Muscle layer of duodenum (tissue), 2 donors: ENCODE results near the gene STAP1.
"Not testable (repeated sequence)": the region's sequence is repeated elsewhere in the genome, so short reads cannot be mapped to it uniquely, and the experiment has no call there.

Experiments
- H3K27ac ChIP-seq: one replicate; pipeline ENCODE4 v1.7.0; 2013; ENCODE audit warnings: mild to moderate bottlenecking, low read length
- H3K27me3 ChIP-seq: one replicate; pipeline ENCODE4 v1.7.0; 2013; ENCODE audit warnings: low read depth, mild to moderate bottlenecking, control low read depth, low read length
- H3K36me3 ChIP-seq, 2 donors: one replicate each; pipeline ENCODE4 v1.7.0; 2013; ENCODE audit warnings: low read length in 2 of 2, control low read depth in 1 of 2, mild to moderate bottlenecking in 1 of 2; ENCODE audit not compliant: insufficient read depth in 2 of 2, control insufficient read depth in 1 of 2
- H3K4me1 ChIP-seq, 2 donors: one replicate each; pipeline ENCODE4 v1.7.0; 2013; ENCODE audit warnings: low read length in 2 of 2, mild to moderate bottlenecking in 2 of 2, control low read depth in 1 of 2, moderate library complexity in 1 of 2; ENCODE audit not compliant: insufficient read depth in 2 of 2, control insufficient read depth in 1 of 2
- H3K4me3 ChIP-seq, 2 donors: one replicate each; pipeline ENCODE4 v1.7.0; 2013; ENCODE audit warnings: low read length in 2 of 2, low read depth in 1 of 2, mild to moderate bottlenecking in 1 of 2
- H3K9me3 ChIP-seq, 2 donors: one replicate each; pipeline ENCODE4 v1.7.0; 2013; ENCODE audit warnings: low read length in 2 of 2, control low read depth in 1 of 2, mild to moderate bottlenecking in 1 of 2; ENCODE audit not compliant: control insufficient read depth in 1 of 2
- donor health status: healthy.

STAP1 gene

GRCh38 chr4:67558493-67558892 lies at the start of gene STAP1:
Gene STAP1, plus strand, starts transcription at chr4:67558727. Its CDS starts 83 bp downstream, at chr4:67558810.
- Histone ChIP-seq H3K9me3 (no peaks in the 10 kb centered on the region), H3K27ac (no peak within 1 kb of the TSS), H3K4me1 (no peaks in the 10 kb centered on the region), H3K4me3 (peak within 1 kb of the TSS in 1 of 2 donors; percentile 8), H3K27me3 (no peaks in the 10 kb centered on the region), H3K36me3 (no peaks in the 10 kb centered on the region)

GRCh38 chr4:67512501-67512900 lies 46.0 kb upstream of the STAP1 start:
- Histone ChIP-seq H3K36me3 (peaks cover 31 to 37% of the 10 kb centered on the region in 2 donors), H3K27ac (no peak overlapping the region), H3K9me3 (no peaks in the 10 kb centered on the region), H3K4me1 (no peaks in the 10 kb centered on the region), H3K4me3 (no peak overlapping the region), H3K27me3 (no peaks in the 10 kb centered on the region)

- H3K27ac ChIP-seq, result no peak overlapping the region
- H3K4me3 ChIP-seq, result no peak overlapping the region
- no peaks in the 10 kb centered on the region for H3K9me3 ChIP-seq
- H3K27me3 ChIP-seq, result no peaks in the 10 kb centered on the region
- peaks cover 0 to 7% of the 10 kb centered on the region in 2 donors for H3K4me1 ChIP-seq
- H3K36me3 ChIP-seq, result peaks cover 7 to 11% of the 10 kb centered on the region in 2 donors
Observed at GRCh38 chr4:67520141-67520540, 38.4 kb upstream of the STAP1 start.

- H3K27me3 ChIP-seq, result no peaks in the 10 kb centered on the region
- peaks cover 7 to 10% of the 10 kb centered on the region in 2 donors for H3K36me3 ChIP-seq
Observed at GRCh38 chr4:67521506-67521905, 37.0 kb upstream of the STAP1 start.

GRCh38 chr4:67522230-67522629 lies 36.3 kb upstream of the STAP1 start:
- Histone ChIP-seq H3K9me3 (no peaks in the 10 kb centered on the region), H3K27me3 (no peaks in the 10 kb centered on the region), H3K4me3 (no peak overlapping the region), H3K27ac (no peak overlapping the region), H3K4me1 (peaks cover 0 to 7% of the 10 kb centered on the region in 2 donors), H3K36me3 (peaks cover 5 to 7% of the 10 kb centered on the region in 2 donors)

More at GRCh38 chr4:67521506-67521905, 37.0 kb upstream of the STAP1 start:
- H3K4me1 ChIP-seq, result peaks cover 0 to 7% of the 10 kb centered on the region in 2 donors
- no peaks in the 10 kb centered on the region for H3K9me3 ChIP-seq
- H3K4me3 ChIP-seq, result no peak overlapping the region
- no peak overlapping the region for H3K27ac ChIP-seq

GRCh38 chr4:67522851-67523671 lies 35.5 kb upstream of the STAP1 start:
- peaks cover 0 to 7% of the 10 kb centered on the region in 2 donors for H3K4me1 ChIP-seq
- peaks cover 0 to 7% of the 10 kb centered on the region in 2 donors for H3K36me3 ChIP-seq
- H3K4me3 ChIP-seq, result no peak overlapping the region
- no peaks in the 10 kb centered on the region for H3K27me3 ChIP-seq
- no peaks in the 10 kb centered on the region for H3K9me3 ChIP-seq
- no peak overlapping the region for H3K27ac ChIP-seq

- H3K27me3 ChIP-seq, H3K27ac ChIP-seq, H3K9me3 ChIP-seq, H3K4me1 ChIP-seq, H3K36me3 ChIP-seq, H3K4me3 ChIP-seq: not testable (repeated sequence)
Observed at GRCh38 chr4:67524140-67524539, 34.4 kb upstream of the STAP1 start.

- Histone ChIP-seq H3K4me3 (no peak overlapping the region), H3K9me3 (no peaks in the 10 kb centered on the region), H3K36me3 (peaks cover 29 to 39% of the 10 kb centered on the region in 2 donors), H3K4me1 (no peaks in the 10 kb centered on the region), H3K27me3 (no peaks in the 10 kb centered on the region), H3K27ac (no peak overlapping the region)
Observed at GRCh38 chr4:67531379-67531962, 27.1 kb upstream of the STAP1 start.

- not testable (repeated sequence) for H3K27me3 ChIP-seq, H3K27ac ChIP-seq, H3K4me1 ChIP-seq, H3K4me3 ChIP-seq, H3K9me3 ChIP-seq
- H3K36me3 ChIP-seq, result peaks cover 33 to 39% of the 10 kb centered on the region in 2 donors
Observed at GRCh38 chr4:67532397-67532796, 26.1 kb upstream of the STAP1 start.

- Histone ChIP-seq H3K9me3 (no peaks in the 10 kb centered on the region), H3K4me3 (no peak overlapping the region), H3K27ac (no peak overlapping the region), H3K4me1 (no peaks in the 10 kb centered on the region), H3K36me3 (peaks cover 33 to 39% of the 10 kb centered on the region in 2 donors), H3K27me3 (no peaks in the 10 kb centered on the region)
Observed at GRCh38 chr4:67533112-67533511, 25.4 kb upstream of the STAP1 start.

GRCh38 chr4:67535280-67535840 lies 23.2 kb upstream of the STAP1 start:
- Histone ChIP-seq H3K27ac (no peak overlapping the region), H3K4me3 (no peak overlapping the region), H3K36me3 (peaks cover 39 to 47% of the 10 kb centered on the region in 2 donors), H3K9me3 (no peaks in the 10 kb centered on the region), H3K27me3 (no peaks in the 10 kb centered on the region), H3K4me1 (no peaks in the 10 kb centered on the region)
